ENCODE measurements around the gene DLST.

The DLST gene

DNA sequence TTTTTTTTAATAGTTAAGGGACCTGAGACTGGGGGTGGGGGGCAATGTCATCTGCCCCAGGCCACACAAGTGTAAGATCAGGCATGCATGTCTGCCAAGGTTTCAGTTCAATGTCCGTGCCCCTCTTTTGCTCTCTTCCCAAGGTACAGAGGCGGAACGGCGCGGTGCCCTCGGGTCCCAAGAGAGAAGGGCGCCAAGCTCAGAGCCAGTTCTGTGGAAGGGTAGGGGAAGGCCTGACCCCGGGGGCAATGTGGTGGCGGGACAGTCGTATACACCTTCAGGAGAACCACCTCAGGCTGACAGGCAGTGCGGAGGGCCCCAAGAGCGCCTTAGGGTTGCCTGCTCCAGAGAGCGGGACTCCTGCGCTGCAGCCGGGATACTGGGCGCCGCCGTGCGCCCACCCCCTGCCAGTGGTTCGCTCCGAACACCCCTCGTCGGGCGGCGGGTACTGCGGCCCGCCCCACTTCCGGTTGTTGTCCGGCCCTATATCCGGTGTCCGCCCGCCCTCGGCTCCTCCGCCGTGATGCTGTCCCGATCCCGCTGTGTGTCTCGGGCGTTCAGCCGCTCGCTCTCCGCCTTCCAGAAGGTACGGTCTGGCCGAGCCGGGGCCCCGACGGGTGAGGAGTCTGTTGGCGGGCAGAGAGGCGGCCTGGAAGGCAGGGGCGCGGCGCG is at the start of gene DLST:
Gene DLST (plus strand): TSS at position 486 of the 672 bp plus-strand sequence. CDS start 38 bp downstream, at position 524.
- DNase-seq, result peak; percentile 64

DNA sequence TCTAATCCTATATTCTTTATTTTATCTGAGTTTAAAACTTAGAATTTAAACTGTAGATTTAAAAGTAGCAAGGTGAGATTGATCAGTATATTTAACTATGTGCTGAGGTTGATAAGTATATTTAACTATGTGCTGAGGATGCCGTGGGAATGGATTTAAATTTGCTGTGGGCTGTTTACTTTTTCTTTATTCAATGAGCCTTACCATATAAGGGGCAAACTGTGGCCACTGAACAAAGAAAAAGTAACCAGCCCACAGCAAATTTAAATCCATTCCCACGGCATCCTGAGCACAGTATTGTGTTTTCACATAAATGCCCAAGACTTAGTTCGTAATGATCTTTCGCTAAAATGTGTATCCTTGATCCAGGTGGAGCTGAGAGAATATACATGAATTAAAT is 48.9 kb upstream of the DLST start:
- DNase-seq, result no peak

DNA sequence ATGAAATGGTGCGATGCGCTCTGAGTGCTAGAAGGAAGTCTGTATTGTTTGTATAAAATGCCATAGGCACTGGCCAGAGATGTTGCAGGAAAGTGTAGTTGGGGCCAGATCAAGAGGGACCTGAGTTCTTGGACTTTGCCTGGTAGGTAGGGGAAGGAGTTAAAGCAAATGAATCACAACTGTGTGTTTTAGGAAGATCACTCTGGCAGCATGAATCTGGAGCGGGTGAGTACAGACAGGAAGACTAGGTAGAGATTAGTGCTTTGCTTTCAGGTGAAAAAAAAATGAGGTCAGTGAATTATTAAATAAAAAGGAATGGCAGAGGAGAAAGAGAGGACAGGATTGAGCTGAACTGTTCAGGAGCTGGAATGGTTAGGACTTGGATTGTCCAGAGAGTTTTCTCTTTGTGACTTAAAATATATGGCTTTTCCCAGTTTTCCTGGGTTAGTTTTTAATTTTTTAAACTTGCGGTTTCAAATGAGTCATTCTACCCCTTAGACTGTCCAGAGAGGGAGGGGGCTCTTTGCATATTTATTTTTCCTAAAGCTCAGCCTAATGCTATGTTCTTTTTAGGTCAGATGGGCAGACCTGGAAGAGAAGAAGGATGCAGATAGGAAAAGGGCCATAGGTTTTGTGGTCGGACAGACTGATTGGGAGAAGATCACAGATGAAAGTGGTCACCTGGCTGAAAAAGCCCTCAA is 46.9 kb upstream of the DLST start:
- DNase-seq, result no peak

DNA sequence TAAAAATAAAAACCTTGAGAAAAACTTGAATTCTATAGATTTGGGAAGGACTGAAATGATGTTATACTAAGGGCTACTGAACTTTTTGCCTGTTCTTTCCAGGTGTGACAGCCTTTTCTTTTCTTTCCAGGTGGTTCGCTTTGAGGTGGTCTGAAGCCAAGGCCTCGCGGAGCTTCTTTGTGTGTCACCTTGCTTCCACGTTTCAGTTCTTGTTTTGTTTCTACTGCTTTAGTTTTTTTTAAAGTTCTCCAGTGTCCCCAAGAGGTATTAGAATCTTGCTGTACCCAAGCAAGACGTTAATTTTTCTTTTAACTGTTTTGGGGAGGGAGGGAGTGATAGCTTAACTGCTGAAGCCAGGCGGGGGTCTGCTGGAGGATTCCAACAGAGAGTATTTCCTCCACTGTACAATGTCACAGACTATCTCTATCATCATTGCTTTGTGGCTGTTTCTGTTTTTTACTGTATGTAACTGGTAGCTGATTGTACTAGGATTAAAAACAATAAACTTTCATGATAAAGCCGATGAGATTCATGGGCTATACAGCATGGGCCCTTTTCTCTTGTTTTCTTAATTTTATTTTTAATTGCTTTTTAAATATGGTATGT is 46.0 kb upstream of the DLST start:
- DNase-seq, result no peak

DNA sequence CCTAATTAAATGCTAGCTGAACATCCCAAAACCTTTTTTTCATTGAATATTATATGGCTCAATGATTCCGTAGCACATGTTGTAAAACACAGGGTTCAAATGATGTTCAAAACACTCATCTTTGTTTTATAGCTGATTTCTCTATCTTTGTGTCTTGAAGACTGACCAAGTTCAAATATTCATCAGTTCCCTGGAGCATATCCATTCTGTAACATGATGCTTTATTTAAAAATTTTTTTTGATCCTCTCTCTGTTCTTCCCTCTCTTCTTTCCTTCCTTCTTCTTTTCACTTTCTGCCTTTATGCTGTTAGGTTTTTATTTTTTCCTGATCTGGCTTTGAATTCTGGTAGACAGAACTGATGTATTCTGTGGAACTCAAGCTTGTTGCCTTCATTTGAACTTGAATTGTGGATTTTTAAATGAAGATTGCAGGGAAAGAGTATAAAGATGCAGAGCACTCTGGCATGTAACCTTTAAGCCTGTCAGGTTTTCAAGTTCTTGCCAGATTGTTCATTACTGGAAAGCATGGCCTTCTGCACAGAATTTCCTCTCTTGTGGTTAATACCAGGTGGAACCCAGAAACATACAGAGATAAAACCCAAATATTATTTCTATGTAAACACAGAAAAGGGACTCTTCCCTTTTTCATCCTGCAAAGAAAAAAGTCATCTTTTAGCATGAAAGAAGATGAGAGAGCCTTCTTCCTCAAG is 45.3 kb upstream of the DLST start:
- DNase-seq, result no peak

DNA sequence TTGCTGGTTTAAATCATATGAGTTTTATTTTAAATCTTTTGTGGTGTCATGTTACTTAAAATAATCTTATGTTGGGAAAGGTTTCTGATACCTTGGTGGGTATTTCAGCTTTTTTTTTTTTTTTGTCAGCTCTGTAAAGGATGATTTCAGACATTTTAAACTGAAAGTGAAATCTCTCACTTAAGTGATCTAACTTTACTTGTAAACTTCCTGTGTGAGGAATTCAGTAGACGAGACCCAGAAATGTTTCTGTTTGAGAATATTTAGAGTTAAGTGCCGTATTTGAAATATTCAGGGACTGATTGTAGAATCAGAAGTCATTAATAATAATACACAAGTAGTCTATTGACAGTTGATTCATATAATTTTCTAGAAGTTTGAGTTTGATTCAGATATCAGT is 43.5 kb upstream of the DLST start:
- DNase-seq, result no peak

DNA sequence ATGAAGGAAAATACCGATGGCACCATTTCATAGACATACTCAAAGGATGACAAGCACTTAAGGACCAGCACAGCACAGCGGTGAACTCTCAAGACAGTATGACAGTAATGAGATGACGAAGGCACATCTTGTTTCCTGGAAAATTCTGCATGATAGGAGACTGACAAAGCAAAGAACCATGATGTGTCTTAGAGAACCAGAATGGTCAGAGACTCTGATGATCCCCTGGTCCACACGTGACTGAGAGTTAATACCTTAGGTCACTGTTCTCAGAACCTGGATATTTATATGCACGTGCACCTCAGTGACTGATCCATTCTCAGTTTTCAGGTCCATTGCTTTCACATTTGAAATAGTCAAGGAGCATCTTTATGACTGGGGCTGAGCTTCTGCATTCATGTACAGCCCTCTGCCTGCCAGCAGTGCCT is 41.1 kb upstream of the DLST start:
- DNase-seq, result no peak

DNA sequence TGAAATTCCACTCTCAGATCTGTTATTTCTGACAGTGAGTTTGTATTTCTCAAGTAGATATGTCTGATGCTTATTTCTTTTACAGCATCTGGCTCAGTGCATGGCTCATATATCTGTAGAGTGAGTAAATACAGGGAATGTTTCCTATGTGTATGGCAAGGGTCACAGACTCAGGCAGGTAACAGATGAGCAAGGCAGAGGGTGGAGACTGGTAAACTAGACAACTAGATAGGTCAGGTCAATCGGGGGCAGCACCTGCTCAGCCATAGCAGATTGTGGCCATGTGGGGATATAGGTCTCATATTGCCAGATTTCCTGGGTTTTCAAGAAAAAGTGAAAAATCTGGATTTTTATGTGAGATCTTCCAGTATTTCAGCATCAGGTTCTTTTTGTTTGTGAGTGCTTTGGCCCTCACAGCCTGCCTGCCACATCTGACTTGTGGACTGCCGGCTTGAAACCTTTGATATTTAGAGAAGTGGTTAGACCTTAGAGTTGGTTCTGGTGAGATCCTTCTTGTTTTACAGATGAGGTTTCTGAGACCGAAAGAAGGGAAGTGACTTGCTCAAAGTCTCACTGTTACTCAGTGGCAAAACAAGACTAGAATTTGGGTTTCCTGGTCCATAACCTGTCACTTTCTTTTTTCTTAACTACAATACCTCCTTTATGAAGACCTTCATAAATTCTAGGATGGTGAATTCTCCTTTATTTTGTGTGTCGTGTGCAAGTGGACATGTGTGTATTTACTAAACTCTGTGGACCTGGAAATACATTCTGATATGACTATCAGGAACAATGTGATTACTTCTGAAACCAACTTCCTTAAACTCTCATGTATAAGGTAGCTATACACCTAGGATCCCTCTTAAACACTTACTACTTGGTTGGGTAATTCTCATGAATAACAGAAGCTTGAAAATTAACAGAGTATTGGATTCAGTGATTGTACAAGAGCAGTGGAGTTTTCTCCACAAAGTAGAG is 40.2 kb upstream of the DLST start:
- DNase-seq, result no peak

DNA sequence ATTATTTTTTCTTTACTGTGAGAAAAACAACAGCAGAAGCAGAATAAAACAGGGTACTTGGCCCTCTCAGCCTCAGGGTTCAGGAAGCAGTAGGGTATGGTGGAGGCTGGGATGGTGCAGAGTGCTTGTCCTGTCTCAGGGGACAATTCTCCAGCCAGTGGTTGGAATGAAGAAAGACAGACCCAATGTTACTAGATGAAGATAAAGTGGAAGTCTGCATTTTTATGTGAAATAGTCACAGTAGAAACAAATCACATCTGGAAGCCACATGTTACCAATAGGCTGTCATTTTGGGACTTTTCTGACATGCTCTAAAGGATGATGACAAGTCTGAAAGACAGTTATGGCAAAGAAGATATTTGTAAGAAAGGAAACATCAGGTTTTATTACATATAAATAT is 38.1 kb upstream of the DLST start:
- no peak for DNase-seq

DNA sequence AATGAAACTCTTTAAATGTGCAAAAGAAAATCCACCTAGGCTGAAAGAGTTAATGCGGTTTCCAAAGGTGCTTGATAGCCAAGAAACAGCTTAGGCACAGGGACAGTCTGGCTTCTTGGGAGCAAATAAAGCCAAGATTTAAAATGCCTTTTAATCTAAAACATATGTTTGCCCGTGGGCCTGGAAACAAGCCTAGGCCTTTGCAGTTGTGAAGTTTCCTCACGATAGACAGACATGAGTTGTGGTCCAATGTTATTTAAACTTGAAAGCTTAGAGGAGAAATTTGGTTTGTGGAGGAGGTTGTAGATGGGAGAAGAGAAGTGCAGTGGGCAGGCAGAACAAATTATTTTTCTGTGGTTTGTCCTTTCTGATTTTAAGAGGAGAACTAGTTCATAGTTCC is 35.5 kb upstream of the DLST start:
- no peak for DNase-seq

DNA sequence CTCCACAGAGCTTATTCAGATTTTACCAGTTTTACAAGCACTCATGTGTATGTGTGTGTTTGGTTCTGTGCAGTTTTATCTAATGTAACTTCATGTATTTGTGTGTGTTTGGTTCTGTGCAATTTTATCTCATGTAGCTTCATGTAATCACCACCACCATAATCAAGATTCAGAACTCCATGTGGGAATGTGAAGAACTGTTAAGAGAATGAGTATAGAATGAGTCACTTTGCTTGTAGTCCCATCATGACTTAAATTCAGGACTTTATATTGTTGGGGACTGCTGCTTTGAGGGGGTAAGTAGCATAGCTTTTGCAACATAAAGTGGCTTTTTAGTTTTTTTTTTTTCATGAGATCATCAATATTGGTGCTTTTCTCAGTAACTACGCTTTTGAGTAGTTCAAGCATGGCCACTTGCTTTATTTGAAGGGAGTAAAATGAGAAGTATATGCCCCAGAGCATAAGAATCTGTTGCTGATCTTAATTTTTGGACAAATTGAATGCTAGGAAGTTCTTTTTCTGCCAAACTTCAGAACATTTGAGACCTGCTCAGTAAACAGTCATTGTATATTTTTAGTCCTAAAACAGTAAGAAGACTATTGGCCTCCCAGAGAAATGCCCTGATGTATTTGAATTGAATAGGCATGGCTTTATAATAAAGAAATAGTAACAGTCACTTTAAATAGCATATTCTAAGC is 34.6 kb upstream of the DLST start:
- DNase-seq, result no peak

DNA sequence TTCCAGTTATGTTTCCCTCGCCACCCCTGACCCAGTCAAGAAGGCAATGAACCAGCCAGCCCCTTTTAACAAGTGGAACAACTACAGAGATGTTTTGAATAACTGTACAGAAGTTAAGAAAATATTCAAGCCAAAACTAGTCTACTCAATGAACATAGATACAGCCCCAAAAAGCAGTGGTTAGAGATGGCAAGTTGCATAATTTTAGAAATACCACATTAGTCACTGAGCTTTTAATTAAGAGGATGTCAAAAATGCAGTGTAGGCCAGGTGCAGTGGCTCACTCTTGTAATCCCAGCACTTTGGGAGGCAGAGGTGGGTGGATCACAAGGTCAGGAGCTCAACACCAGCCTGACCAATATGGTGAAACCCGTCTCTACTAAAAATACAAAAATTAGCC is 32.9 kb upstream of the DLST start:
- DNase-seq, result no peak

DNA sequence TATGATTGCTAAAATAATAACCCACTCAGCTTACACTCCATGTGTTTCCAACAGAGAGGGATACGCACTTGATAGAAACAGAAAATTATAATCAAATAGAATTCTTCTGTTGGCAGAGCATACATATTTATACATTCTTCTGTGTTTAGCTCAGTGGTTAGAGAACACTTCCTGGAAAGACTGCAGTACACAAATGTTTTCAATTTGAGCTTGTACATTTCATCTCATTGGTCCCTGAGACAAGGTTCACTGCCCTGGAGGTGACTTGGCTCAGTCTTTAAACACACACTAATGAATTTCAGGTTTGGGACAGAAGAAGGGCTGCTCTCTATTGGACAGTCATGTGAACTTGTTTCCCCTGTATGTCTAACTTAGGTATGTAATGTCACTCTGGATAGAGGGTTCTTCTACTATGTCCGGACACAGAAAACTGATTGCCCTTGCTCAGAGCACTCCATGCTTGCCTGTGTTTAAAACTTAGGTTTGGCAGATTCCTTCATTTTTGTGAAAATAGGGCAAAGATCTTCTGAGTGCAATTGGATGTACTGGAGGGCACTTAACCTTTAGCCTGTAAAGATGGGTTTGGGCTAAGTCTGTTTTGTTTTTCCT is 28.7 kb upstream of the DLST start:
- no peak for DNase-seq

DNA sequence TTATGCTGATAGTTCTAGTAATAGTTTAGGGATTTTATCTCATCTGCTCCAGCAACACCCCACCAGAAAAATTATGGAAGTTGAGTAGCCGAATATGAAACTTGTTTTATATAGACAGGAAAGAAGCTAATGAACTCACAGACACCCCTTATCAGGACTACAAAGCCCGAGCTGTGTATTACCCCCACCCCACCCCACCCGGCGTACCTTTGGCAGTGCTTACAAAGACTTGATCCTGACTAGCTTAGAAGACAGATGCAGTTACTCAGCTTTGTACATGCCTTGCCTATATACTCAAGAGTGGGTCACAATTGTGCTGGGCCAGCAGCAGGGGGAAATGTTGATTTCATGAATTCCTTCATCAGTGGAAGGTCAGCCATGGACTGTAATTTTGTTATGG is 28.1 kb upstream of the DLST start:
- DNase-seq, result no peak

DNA sequence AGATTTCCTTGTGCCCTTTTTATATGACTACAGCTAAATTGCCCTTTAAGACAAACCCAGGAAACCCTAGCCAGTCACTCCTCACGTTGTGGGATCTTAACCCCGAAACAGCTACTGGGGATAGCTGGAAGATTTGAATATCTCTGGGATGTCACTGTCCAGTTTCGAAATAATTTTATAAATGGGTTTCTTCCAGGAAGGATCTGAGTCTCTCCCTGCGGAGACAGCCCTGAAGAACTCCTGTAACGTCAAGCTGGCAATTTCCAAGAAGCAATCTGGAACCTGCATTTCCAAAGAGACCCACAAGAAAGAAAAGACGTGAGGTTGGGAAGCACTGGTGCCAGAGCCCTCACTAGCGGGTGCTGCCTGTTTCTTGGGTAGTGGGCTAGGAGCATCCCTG is 26.7 kb upstream of the DLST start:
- DNase-seq, result no peak

DNA sequence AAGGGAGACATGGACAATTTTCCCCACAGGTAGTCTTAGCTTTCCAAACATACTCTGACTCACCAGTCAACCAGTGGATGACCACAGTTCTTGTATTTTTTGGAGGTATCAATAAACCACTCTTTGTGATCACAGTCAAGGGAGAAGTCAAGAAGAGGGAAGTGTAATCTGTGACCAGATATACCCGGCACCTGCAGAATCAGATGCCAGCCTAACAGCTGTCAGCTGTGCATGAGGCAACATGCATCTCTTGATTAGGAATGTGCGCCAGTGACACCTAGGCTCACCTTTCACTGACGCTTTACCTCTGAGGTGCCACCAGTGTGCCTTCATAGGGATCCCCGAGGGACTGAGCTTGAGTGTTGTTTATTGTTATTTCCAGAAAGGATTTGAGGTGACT is 25.8 kb upstream of the DLST start:
- DNase-seq, result no peak

DNA sequence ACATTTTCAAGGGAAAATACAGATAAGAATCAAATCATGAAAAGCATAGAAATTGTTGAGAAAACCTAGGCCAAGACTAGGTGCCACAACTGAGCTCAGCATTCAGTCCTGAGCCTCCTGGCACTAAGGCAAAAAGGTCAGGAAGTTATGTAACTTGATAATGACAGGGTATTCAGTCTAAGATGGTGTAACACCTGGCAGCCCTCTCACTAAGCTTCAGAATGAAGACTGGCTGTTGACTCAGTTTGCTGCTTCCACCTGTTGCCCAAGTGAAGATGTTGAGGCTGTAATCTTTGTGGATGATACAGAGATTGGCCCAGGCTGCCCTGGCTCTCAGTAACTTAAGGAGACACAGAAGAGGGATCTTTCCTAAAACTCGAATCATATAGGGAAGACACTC is 25.4 kb upstream of the DLST start:
- no peak for DNase-seq

DNA sequence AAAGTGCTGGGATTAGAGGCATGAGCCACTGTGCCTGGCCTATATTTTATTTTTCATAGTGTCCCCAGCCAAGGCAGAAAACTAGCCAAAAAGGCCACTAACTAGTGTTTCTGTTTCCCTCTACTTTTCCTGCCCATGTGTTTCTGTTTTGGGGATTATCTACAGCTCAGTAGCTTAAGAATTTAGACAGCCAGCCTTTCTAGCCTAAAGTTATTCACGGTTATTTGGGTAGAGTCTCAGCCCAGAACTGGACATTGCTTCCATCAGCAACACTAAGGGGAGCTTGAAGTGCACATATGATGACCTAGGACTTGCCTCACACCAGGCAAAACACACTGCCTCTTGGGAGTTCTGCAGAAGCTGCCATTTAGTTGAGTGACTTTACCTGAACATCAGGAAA is 23.7 kb upstream of the DLST start:
- DNase-seq, result no peak

DNA sequence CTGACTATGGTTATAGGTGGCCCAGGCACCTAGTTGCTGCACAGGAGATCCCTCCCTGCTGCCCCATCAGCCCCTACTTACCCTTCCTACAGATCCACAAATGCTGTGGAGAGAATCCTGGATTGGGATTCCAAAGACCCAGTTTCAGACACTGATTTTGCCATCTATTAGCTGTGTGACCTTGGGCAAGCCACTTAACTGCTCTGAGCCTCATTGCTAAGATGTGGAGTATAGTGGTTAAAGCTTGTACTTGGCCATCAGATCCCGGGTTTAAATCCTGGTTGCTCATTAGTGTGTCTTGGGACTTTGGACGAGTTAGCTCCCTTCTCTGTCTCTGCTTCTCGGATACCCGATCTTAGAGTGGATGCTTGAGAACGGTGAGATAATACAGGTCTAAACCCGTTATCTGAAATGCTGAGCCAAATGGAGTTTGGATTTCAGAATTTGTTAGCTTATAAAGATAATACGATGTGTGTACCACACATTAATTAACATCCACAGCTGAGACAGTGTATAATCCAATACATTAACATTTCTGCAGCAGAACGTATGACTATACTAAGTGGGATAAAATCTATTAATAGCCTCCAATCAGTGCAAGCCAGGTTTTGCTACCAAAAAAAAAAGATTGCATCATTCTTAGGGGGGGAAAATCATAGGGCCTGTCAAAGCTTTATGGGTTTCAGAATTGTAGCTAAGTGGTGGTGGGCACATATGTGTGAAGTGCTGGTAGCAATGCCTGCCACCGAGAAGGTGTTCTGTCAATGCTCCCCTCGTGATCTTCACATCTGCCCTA is 21.8 kb upstream of the DLST start:
- no peak for DNase-seq

DNA sequence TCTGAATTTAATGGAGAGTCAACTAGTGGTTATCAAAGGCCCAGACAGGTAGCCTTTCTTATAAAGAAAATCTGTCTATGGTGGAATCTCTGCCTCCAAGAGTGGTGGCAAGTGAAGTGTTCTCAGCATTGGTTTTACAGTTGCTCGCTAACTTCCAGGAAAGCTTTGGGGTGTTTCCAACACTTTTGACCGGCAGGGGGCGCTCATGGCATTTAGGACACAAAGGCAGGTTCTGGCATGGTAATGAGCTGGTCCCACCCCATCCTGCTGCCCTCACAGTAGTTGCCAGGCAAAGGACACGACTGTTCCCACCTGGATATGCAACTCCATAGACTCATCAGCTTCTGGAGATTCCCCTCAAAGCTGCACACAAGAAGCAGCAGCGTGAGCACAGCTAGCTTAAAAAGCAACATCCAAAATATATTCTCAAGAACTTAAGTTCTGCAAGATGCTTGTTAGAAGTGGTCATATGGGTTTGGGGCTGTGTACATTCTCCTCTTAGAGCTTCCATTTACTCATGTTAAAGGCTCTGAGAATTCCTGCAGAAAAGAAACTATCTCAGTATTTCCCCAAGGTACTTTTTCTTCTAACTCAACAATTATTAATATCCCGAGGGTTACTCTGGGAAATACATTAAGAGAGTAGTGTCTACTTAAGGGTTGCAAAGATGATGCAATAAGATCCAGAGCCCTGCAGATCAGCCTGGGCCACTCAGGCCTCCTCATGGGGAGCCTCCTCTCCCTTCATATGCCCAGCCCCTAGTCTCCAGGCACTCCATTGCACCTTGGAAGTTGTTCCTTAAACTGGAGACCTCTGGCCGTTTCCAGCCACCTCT is 20.6 kb upstream of the DLST start:
- peak; percentile 27 for DNase-seq

Measured in GOT3 (cell line).